ENCODE measurements around the gene DNAH5. TPM values are rescaled to one million over a fixed set of nuclear protein-coding genes. Genes with fewer than 3 reads are reported as not detected.

DNAH5 gene
- total and polyA plus RNA-seq, 2 donors (not counting 1 experiment from before 2014, with no cell fraction given), result not detected

DNA sequence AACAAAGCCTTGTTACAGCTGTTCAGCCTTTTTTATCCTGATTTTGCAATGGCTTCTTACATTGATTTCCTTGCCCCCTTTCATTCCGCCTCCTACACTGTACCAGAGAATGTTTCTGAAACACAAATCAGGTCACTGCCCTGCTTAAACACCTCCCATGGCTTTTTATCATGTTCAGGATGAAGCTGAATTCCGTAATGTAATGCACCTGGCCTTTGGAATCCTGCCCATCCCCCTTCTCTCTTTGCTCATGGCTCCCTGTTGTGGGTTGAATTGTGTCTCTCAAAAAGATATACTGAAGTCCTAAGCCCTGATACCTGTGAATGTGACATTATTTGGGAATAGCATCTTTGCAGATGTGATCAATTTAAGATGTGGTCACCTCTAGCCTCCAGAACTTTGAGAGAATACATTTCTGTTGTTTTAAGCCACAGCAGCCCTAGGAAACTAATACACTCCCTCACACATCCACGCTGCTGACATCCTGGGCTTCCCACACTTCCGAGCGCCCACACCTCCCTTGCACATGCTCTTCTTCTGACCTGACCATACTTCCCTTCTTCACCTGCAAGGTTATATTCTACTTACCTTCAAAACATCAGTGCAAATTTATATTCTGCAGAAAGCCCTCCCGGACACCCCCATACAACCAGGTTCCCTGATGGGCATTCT is 101.2 kb downstream of the DNAH5 start:
- Mint-ChIP-seq H3K4me3 (no peak overlapping the region), H3K27me3 (no peaks in the 10 kb centered on the region), H3K4me1 (no peaks in the 10 kb centered on the region), H3K27ac (no peak overlapping the region), H3K9me3 (ENCODE audit: insufficient read depth) (peaks cover 2% of the 10 kb centered on the region)
- TF ChIP-seq EZH2 (IDR thresholded peaks at IDR 0.05; ENCODE audit: borderline replicate concordance, insufficient read depth, low read depth, low read length, poor library complexity, severe bottlenecking) (no peak), CTCF (IDR thresholded peaks at IDR 0.05) (no peak)
- ChIA-PET CTCF (no interaction called here), POLR2A (no interaction called here)
- no peaks in the 10 kb centered on the region for H3K27me3 ChIP-seq (replicated peaks in 1 of 4; ENCODE audit: control extremely low read depth in 1 of 4, control insufficient read depth in 3 of 4, insufficient read depth in 4 of 4, low read length in 3 of 4)
- no peak overlapping the region for H3K9ac ChIP-seq (ENCODE audit: low read length)
- H3K9me3 ChIP-seq (ENCODE audit: control extremely low read depth in 1 of 3, control insufficient read depth in 2 of 3, insufficient read depth in 1 of 3, low read length in 2 of 3), result no peaks in the 10 kb centered on the region
- no peaks in the 10 kb centered on the region for H4K20me1 ChIP-seq (ENCODE audit: control insufficient read depth, insufficient read depth, low read length, poor library complexity, severe bottlenecking)
- no peak for DNase-seq
- no peaks in the 10 kb centered on the region for H3K36me3 ChIP-seq (replicated peaks in 1 of 2; ENCODE audit: control extremely low read depth in 1 of 2, control insufficient read depth in 1 of 2, extremely low read depth in 1 of 2, insufficient read depth in 2 of 2, low read length in 1 of 2)
- no peak overlapping the region for H2AFZ ChIP-seq (ENCODE audit: insufficient read depth, low read depth, low read length, poor library complexity, severe bottlenecking)
- H3K4me2 ChIP-seq (replicated peaks; ENCODE audit: low read depth, low read length, poor library complexity, severe bottlenecking), result no peak overlapping the region
- no peak for ATAC-seq (ENCODE audit: low read depth)
- 90% methylated on average over 5 of the region's 6 CpGs for WGBS (ENCODE audit: insufficient coverage)
- no peak overlapping the region for H3K27ac ChIP-seq (ENCODE audit: low read length in 2 of 2)
- H3K79me2 ChIP-seq (ENCODE audit: control insufficient read depth, insufficient read depth, low read length), result no peaks in the 10 kb centered on the region
- intact Hi-C loops (cut with micrococcal nuclease), result no loop called here
- H3K4me3 ChIP-seq (ENCODE audit: control extremely low read depth in 1 of 5, extremely low read depth in 1 of 5, insufficient read depth in 1 of 5, low read depth in 2 of 5, low read length in 4 of 5), result no peak overlapping the region
- no peaks in the 10 kb centered on the region for H3K4me1 ChIP-seq (ENCODE audit: control insufficient read depth in 2 of 2, insufficient read depth in 2 of 2, low read length in 2 of 2)

- POLR2A ChIA-PET, result no interaction called here
These were observed 111.0 kb downstream of the DNAH5 start for GRCh38 chr5:13833440-13833839.

More at GRCh38 chr5:13833440-13833839, 111.0 kb downstream of the DNAH5 start:
- Histone ChIP-seq H3K9me3 (ENCODE audit: control extremely low read depth in 1 of 3, control insufficient read depth in 2 of 3, insufficient read depth in 1 of 3, low read length in 2 of 3) (peaks cover 0 to 1% (median 0%) of the 10 kb centered on the region in 3 donors), H3K27ac (ENCODE audit: low read length in 2 of 2) (no peak overlapping the region), H3K27me3 (replicated peaks in 1 of 4; ENCODE audit: control extremely low read depth in 1 of 4, control insufficient read depth in 3 of 4, insufficient read depth in 4 of 4, low read length in 3 of 4) (no peaks in the 10 kb centered on the region), H3K4me1 (ENCODE audit: control insufficient read depth in 2 of 2, insufficient read depth in 2 of 2, low read length in 2 of 2) (no peaks in the 10 kb centered on the region), H4K20me1 (ENCODE audit: control insufficient read depth, insufficient read depth, low read length, poor library complexity, severe bottlenecking) (no peaks in the 10 kb centered on the region), H3K9ac (ENCODE audit: low read length) (no peak overlapping the region), H3K36me3 (replicated peaks in 1 of 2; ENCODE audit: control extremely low read depth in 1 of 2, control insufficient read depth in 1 of 2, extremely low read depth in 1 of 2, insufficient read depth in 2 of 2, low read length in 1 of 2) (no peaks in the 10 kb centered on the region), H3K79me2 (ENCODE audit: control insufficient read depth, insufficient read depth, low read length) (no peaks in the 10 kb centered on the region), H2AFZ (ENCODE audit: insufficient read depth, low read depth, low read length, poor library complexity, severe bottlenecking) (no peak overlapping the region), H3K4me2 (replicated peaks; ENCODE audit: low read depth, low read length, poor library complexity, severe bottlenecking) (no peak overlapping the region), H3K4me3 (ENCODE audit: control extremely low read depth in 1 of 5, extremely low read depth in 1 of 5, insufficient read depth in 1 of 5, low read depth in 2 of 5, low read length in 4 of 5) (no peak overlapping the region)
- TF ChIP-seq EZH2 (IDR thresholded peaks at IDR 0.05; ENCODE audit: borderline replicate concordance, insufficient read depth, low read depth, low read length, poor library complexity, severe bottlenecking) (no peak), CTCF (IDR thresholded peaks at IDR 0.05) (no peak)
- WGBS (ENCODE audit: insufficient coverage), result no CpG with 5 or more reads among the region's 3 CpGs
- intact Hi-C loops (cut with micrococcal nuclease), result no loop called here
- ATAC-seq (ENCODE audit: low read depth), result no peak
- CTCF ChIA-PET, result no interaction called here
- DNase-seq, result no peak
- Mint-ChIP-seq H3K4me1 (no peaks in the 10 kb centered on the region), H3K27me3 (no peaks in the 10 kb centered on the region), H3K4me3 (no peak overlapping the region), H3K9me3 (ENCODE audit: insufficient read depth) (peaks cover 14% of the 10 kb centered on the region), H3K27ac (no peak overlapping the region)
